Hepatocyte (in vitro differentiated cells): Measurements from ENCODE around the gene OSBPL5. TPM values are rescaled to one million over a fixed set of nuclear protein-coding genes. Genes with fewer than 3 reads are reported as not detected.

Source experiments
- DNase-seq: peaks from one replicate; pipeline ENCODE4 v3.0.0-alpha.2; 2016; ENCODE audit warnings: low spot score
- H2AFZ ChIP-seq: fragments of 200-600 bp; sonication (generic); 2 replicates; pipeline ENCODE4 v1.6.0; 2016; ENCODE audit warnings: antibody characterized with exemption, mild to moderate bottlenecking
- H3K27ac ChIP-seq: fragments of 200-600 bp; sonication (generic); 2 replicates; pipeline ENCODE4 v1.5.1; 2016; ENCODE audit warnings: mild to moderate bottlenecking
- H3K27me3 ChIP-seq: fragments of 200-600 bp; sonication (generic); 2 replicates; pipeline ENCODE4 v1.6.1; 2016
- H3K36me3 ChIP-seq: fragments of 200-600 bp; sonication (generic); replicated peaks from 2 replicates; pipeline ENCODE4 v1.5.1; 2016; ENCODE audit warnings: low read depth; ENCODE audit not compliant: insufficient read depth
- H3K4me1 ChIP-seq: fragments of 200-600 bp; sonication (generic); 2 replicates; pipeline ENCODE4 v1.5.1; 2016; ENCODE audit warnings: mild to moderate bottlenecking, moderate library complexity; ENCODE audit not compliant: insufficient read depth
- H3K4me2 ChIP-seq: fragments of 200-600 bp; sonication (generic); 2 replicates; pipeline ENCODE4 v1.6.0; 2016
- H3K4me3 ChIP-seq: fragments of 200-600 bp; sonication (generic); 2 replicates; pipeline ENCODE4 v1.5.1; 2016; ENCODE audit warnings: mild to moderate bottlenecking
- H3K79me2 ChIP-seq: fragments of 200-600 bp; sonication (generic); 2 replicates; pipeline ENCODE4 v1.6.0; 2017; ENCODE audit warnings: mild to moderate bottlenecking
- H3K9me2 ChIP-seq: fragments of 200-600 bp; sonication (generic); replicated peaks from 2 replicates; pipeline ENCODE4 v1.6.0; 2017; ENCODE audit warnings: mild to moderate bottlenecking; ENCODE audit not compliant: insufficient read depth
- H3K9me3 ChIP-seq: fragments of 200-600 bp; sonication (generic); 2 replicates; pipeline ENCODE4 v1.5.1; 2016; ENCODE audit warnings: low read depth, mild to moderate bottlenecking
- H4K20me1 ChIP-seq: fragments of 200-600 bp; sonication (generic); 2 replicates; pipeline ENCODE4 v1.6.0; 2016; ENCODE audit warnings: mild to moderate bottlenecking; ENCODE audit not compliant: insufficient read depth, poor library complexity, severe bottlenecking
- CTCF ChIP-seq: fragments of 200-600 bp; sonication (generic); IDR thresholded peaks from 2 replicates; pipeline ENCODE4 v1.5.1; 2016; ENCODE audit warnings: antibody characterized with exemption, mild to moderate bottlenecking; ENCODE audit not compliant: poor library complexity
- EZH2 ChIP-seq: fragments of 200-600 bp; sonication (generic); IDR thresholded peaks from 2 replicates; pipeline ENCODE4 v1.6.1; 2016; ENCODE audit warnings: antibody characterized with exemption, mild to moderate bottlenecking, borderline replicate concordance
- EZH2phosphoT487 ChIP-seq: fragments of 200-600 bp; sonication (generic); IDR thresholded peaks from one replicate; pipeline ENCODE4 v1.6.1; 2018; ENCODE audit warnings: antibody characterized with exemption, mild to moderate bottlenecking, low read depth, moderate library complexity; ENCODE audit not compliant: unreplicated experiment, severe bottlenecking
- WGBS: methylation state at CpG from one replicate; pipeline ENCODE4 v1.1.6; 2016; ENCODE audit warnings: low lambda C conversion rate; ENCODE audit errors: missing lambda C conversion rate; 5-methylcytosine and 5-hydroxymethylcytosine counted together
- polyA plus RNA-seq: library from polyadenylated mRNA; unstranded; fragments of >200 nt; fragmentation: Nextera tagmentation; extraction: Ambion mirVana; gene quantifications from 2 replicates; pipeline ENCODE4 v1.2.1, GENCODE V29; 2016
- total RNA-seq: library from RNA; depleted of rRNA; stranded (reverse); fragments of >200 nt; gene quantifications from 2 replicates; pipeline ENCODE4 v1.2.3, GENCODE V29; 2014

OSBPL5 gene
- total RNA-seq (8.7 and 9.0 TPM in 2 replicates), polyA plus RNA-seq (9.8 and 12.5 TPM in 2 replicates)

- peak within 1 kb of the TSS; percentile 66 for H2AFZ ChIP-seq
- TF ChIP-seq CTCF (no peak), EZH2phosphoT487 (no peak), EZH2 (no peak)
- H3K36me3 ChIP-seq, result no peaks in the 10 kb centered on the region
- peaks cover 7% of the 10 kb centered on the region for H4K20me1 ChIP-seq
- H3K27ac ChIP-seq, result no peak within 1 kb of the TSS
- peak within 1 kb of the TSS; percentile 94 for H3K4me2 ChIP-seq
- 5% methylated on average over 34 of the region's 63 CpGs for WGBS
- H3K4me1 ChIP-seq, result no peaks in the 10 kb centered on the region
- H3K9me2 ChIP-seq, result no peaks in the 10 kb centered on the region
- H3K79me2 ChIP-seq, result peaks cover 11% of the 10 kb centered on the region
- peak; percentile 83 for DNase-seq
- no peaks in the 10 kb centered on the region for H3K9me3 ChIP-seq
- H3K4me3 ChIP-seq, result peak within 1 kb of the TSS; percentile 83
- peaks cover 35% of the 10 kb centered on the region for H3K27me3 ChIP-seq
Observed at GRCh38 chr11:3165152-3165705, at the start of gene OSBPL5. Gene OSBPL5 (minus strand): TSS chr11:3165310. CDS start chr11:3129148, 36,162 bp downstream.

GRCh38 chr11:3214420-3214699 lies 49.2 kb upstream of the OSBPL5 start:
- H4K20me1 ChIP-seq, result no peaks in the 10 kb centered on the region
- H3K4me2 ChIP-seq, result no peak overlapping the region
- H3K9me2 ChIP-seq, result no peaks in the 10 kb centered on the region
- no peak for TF ChIP-seq CTCF
- no peak for TF ChIP-seq EZH2phosphoT487
- no peak for TF ChIP-seq EZH2
- 92% methylated on average over 4 of the region's 4 CpGs for WGBS
- no peaks in the 10 kb centered on the region for H3K4me1 ChIP-seq
- H3K36me3 ChIP-seq, result no peaks in the 10 kb centered on the region
- DNase-seq, result no peak
- no peaks in the 10 kb centered on the region for H3K79me2 ChIP-seq
- no peaks in the 10 kb centered on the region for H3K9me3 ChIP-seq
- peaks cover 1% of the 10 kb centered on the region for H3K27me3 ChIP-seq
- no peak overlapping the region for H3K27ac ChIP-seq
- H3K4me3 ChIP-seq, result no peak overlapping the region
- no peak overlapping the region for H2AFZ ChIP-seq

- Histone ChIP-seq H3K27ac (no peak overlapping the region), H3K9me3 (no peaks in the 10 kb centered on the region), H3K79me2 (no peaks in the 10 kb centered on the region), H3K4me3 (no peak overlapping the region), H3K4me1 (no peaks in the 10 kb centered on the region), H3K36me3 (no peaks in the 10 kb centered on the region), H4K20me1 (no peaks in the 10 kb centered on the region), H3K4me2 (no peak overlapping the region), H2AFZ (no peak overlapping the region), H3K27me3 (peaks cover 6% of the 10 kb centered on the region), H3K9me2 (no peaks in the 10 kb centered on the region)
- no peak for DNase-seq
- WGBS, result 80% methylated on average over 23 of the region's 24 CpGs
- no peak for TF ChIP-seq EZH2
- no peak for TF ChIP-seq CTCF
- TF ChIP-seq EZH2phosphoT487, result no peak
Observed at GRCh38 chr11:3213659-3214419, 48.7 kb upstream of the OSBPL5 start.
